Activated naive CD8-positive, alpha-beta T cell treated with anti-CD3 and anti-CD28 coated beads, Interleukin-2, amount 50 U/mL, for 16 hours (primary cell): ENCODE measurements around the gene TAOK2.
"Not testable (repeated sequence)": the region's sequence is repeated elsewhere in the genome, so short reads cannot be mapped to it uniquely, and the experiment has no call there.

ENCODE experiments used
- DNase-seq: peaks from one replicate; pipeline ENCODE4 v3.0.0-alpha.2; 2020; ENCODE audit warnings: low read depth, low spot score

The TAOK2 gene

DNA sequence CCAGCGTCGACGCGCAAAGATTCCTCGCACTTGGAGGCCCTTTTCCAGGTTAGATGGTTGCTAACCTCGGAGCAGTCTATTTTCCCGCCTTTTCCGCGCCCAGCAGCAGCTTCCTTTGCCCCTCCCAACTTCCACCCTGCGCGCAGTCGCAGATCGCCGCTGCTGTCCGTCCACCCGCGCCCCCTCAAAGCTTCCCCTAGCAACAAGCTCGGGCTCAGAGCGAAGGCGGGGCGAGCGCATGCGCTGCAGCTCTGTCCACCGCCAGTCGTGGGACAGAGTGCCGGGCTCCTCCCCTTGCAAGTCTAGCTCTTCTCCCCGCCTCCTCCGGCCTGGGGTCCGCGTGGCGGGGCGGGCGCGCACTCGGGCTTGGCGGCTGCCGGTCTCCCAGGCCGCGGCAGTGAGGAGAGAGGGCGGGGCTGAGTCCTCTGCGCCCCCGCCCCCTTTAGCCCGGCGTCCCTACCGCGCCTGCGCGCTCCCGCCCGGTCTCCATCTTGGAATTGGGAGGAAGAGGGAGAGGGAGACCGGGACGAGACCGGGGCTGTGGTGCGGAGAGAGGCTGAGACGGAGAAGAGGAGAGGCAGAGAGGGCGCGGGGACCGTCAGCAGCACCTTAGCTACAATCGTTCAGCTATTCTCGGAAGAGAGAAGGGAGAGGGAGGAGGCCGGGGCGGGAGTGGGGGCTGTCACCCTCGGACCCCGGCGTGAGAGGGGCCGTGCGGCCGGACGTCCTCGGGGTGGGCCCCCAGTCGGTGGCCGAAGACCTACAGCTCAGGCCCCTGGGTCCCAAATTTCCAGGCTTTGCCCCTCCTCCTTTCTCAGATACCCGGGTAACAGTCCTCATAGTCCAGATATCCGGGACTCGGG, at the start of gene TAOK2:
TSS of gene TAOK2 (plus strand) at position 485 of the 863 bp plus-strand sequence. CDS start 3,905 bp downstream, outside the sequence.
- peak; percentile 95 for DNase-seq

DNA sequence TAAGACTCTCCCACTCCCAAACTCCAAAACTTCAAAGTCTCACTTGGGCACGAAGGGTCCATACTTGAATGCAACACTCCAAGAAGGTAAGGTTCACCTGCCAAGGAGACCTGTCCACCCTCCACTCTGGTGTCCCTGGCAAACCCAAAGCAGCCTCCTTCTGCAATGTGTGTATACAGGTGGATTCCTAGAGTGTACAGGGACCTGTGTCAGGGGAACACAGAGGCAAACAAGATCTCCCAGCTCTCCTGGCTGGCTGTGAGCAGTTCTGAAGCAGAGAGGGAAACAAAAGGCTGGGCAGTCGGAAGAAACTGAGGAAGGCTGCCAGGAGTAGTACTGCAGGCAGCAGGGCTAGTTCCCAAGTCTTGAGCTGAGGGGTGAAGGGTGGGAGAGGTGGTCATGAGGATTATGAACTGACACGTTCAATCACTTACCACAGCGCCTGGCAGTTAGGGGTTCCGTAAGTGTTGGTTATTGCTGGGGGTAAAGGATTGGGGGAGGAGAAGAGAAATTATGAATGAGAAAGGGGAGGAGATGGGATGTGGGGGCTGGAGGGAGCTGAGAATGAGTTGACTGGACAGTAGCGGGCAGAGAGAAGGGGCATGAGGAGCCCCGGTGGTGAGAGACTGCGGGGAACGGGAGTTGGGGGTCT, 48.4 kb upstream of the TAOK2 start:
- no peak for DNase-seq

DNA sequence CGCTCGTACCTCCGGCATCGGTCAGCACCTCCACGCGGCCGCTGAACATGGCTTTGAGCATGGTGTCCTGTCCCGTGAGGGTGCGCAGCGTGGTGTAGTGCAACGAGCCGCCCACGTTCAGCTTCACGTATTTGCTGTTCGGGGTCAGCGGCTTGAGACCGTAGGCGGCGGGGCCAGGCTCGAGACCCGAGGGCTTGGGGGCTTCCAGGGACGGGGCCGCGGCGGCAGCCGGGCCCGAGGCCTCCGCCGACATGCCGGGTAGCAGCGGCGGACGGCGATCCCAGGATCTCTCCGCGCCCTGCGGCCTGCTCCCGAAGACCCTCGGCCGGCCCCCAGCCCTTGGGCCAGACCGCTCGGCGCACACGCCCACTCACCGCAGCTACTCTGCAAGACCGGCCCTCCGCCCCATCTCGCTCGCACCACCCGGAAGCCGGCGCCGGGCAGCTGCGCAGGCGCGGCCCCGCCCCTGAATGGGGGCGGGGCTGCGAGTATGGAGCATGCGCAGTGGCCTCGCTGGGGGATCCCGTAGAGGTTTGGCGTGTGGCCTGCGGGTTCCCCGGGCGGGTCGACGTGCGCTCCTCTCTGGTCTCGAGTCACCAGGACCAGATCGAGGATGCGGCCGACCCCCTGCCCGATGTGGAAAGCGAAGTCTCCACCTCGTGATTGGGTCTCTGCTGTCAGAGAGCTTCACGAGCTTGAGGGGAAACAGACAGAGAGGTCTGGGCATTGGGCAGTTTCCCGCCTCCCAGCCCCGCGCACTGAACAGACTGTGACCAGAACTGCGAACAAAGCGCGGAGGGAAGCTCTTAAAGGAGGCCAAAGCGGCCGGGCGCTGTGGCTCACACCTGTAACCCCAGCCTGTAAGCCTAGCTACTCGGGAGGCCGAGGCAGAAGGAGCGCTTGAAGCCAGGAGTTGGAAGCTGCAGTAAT, 47.6 kb upstream of the TAOK2 start, which contains the start of gene KCTD13:
TSS of gene KCTD13 (minus strand) at position 446 of the 930 bp plus-strand sequence. CDS start at position 253, 193 bp downstream.
- peak; percentile 71 for DNase-seq

DNA sequence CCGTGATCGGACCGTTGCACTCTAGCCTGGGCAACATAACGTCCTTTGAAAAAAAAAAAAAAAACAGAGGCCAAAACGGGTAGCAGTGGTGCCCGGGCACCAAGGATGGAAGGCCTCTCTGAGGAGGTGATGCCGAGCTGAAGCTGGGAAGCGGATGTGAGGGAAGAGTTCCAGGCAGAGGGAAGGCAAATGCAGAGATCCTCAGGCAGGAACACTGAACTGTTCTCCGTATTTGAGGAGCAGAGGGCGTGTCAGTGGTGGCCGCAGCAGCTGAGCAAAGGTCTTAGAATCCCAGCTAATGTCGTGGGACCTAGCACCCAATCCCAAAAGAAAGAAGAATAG, 47.0 kb upstream of the TAOK2 start:
- no peak for DNase-seq

DNA sequence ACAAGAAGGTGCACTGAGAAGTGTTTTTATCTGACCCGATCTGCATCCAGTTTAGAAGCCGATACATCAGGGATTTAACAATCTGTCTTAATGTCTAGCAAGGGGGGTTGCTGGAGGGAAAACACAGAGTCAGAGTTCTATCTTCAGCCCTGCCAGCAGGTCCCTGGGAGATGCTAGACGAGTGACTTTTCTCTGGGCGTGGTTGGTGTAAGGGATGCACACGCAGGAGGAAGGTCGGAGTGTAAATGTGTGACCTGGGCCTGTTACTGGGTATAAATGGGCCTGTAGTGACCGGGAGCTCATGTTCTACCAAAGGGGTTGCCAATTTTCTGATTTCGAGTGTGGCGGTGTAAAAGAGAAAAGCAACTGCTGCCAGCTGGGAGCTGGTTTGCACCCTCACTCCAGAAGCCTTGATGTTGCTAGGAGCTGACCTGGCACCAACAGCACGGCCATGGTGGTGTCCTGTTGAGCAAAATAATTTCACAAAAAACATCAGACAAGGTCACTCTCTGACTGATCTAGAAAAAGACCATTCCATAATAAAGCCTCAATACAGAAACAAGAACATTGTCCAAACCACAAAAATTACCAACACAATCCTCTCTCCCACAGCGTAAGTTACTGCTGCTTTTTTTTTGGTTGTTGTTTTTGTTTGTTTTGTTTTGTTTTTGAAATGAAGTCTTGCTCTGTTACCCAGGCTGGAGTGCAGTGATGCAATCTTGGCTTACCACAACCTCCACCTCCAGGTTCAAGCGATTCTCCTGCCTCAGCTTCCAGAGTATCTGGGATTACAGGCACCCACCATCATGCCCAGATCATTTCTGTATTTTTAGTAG, 46.4 kb upstream of the TAOK2 start:
- no peak for DNase-seq

DNA sequence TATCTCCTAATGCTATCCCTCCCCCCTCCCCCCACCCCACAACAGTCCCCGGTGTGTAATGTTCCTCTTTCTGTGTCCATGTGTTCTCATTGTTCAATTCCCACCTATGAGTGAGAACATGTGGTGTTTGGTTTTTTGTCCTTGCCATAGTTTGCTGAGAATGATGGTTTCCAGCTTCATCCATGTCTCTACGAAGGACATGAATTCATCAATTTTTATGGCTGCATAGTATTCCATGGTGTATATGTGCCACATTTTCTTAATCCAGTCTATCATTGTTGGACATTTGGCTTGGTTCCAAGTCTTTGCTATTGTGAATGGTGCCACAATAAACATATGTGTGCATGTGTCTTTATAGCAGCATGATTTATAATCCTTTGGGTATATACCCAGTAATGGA, 41.9 kb upstream of the TAOK2 start:
- not testable (repeated sequence) for DNase-seq

DNA sequence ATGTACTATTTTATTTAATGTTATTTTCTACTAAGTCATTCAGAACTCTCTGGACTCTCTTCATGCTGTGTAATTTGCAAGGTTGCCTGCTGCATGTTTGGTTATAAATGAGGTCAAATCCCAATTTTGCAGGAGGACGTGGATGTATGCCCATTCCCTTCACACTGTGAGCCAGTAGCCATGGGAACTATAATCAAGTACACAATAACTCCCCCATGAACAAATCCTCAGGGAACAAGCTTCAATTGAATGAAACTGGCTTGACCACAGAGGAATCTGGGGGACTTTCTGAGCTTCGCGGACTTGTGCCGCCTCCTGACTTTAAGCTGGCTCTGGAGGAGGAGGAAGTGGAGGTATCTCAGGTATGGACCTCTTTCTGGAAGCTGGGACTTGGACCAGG, 33.0 kb upstream of the TAOK2 start:
- DNase-seq = no peak

DNA sequence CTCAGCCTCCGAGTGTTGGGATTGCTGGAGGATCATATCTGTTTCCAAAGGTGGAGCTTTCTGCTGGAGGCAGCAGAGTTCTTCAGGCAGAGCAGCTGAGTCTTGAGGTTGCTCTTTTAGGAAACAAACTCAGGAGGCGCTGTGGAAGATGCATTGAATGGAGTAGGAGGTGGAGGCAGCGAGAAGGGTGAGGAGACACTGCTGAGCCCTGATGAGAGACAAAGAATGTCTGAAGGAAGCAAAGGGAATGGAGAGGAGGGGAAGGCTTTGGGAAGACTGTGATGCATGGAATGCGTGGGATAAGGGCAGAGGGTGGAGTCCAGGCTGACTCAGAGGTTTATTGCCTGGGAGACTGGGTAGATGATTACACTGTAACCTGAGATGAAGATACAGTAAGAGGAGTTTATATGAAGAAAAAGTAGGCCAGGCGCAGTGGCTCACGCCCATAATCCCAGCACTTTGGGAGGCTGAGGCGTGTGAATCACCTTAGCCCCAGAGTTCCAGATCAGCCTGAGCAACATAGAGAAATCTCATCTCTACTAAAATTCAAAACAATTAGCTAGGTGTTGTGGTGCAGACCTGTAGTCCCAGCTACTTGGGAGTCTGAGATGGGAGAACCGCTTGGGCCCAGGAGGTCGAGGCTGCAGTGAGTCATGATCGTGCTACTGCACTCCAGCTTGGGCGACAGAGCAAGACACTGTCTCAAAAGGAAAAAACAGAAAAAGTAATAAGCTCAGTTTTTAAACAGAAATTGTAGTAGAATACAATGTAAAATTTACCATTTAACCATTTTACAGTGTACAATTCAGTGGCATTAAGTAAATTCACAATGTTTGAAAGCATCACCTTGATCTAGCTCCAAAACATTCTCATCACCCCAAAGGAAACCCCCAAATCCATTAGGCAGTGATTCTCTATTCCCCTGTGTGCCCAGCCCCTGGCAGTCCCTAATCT, 29.5 kb upstream of the TAOK2 start:
- DNase-seq = no peak

DNA sequence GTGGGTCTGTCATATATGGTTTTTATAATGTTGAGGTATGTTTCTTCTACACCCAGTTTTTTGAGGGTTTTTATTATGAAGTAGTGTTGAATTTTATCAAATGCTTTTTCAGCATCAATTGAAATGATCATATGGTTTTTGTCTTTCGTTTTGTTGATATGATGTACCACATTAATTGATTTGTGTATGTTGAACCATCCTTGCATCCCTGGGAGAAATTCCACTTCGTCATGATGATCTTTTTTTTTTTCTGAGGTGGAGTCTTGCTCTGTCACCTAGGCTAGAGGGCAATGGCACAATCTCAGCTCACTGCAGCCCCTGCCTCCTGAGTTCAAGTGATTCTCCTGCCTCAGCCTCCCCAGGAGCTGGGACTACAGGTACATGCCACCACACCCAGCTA, 25.8 kb upstream of the TAOK2 start:
- DNase-seq = no peak

DNA sequence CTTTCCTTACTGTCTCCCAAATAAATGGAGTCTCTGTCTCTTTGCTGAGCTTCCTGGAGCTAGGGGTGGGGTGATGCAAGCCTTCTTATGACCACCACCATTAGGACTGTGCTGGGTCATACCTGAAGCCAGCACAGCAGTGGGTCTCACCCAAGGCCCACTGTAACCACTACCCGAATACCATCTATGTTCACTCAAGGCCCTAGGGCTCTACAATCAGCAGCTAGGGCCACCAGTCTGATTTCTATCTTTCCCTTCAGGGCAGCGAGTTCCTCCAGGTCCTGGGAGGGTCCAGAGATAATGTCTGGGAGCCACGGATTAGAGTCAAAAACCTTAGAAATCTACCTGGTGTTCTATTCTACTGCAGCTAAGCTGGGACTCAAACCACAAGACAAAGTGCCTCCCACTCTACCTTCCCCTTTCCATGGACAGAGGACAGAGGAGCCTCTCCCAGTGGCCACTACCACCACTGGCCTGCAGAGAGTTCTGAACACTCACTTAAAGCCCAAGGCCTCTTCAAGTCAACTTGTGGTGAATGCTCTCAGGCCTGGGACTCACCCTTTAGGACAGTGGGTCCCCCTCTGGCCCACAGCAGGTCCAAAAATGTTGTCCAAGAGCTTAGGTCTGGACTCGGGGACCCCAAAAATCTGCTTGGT, 22.7 kb upstream of the TAOK2 start:
- no peak for DNase-seq

DNA sequence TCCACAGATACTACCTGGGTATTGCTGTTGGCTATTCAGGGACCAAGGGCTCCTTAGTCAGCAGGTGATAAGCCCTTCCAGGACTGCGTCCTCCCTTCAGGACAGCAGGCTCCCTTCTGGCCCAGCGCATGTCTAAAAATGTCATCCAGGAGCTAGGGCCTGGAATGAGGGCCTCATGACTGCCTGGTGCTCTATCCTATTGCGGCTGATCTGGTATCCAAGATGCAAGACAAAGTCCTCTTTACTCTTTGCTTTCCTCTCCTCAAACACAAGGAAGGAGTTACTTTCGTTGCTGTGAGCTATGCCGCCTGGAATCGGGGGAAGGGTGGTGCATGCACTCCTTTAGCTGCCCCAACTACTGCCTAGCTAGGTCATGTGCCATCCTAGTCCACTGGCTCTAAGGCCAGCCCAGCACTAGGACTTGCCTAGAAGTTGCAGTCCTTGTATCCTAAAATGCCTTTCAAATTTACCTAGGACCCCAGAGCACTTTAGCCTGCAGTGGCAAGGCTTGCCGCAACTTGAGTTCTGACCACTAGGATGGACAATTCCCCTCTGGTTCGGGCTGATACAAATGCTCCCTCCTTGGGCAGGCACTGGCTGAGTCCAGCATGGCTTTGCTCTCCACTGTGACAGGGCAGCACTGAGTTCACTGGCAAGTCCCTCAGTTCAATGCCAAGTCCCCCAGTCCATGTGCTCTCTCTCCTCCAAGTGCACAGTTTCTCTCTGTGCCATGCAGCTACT, 21.9 kb upstream of the TAOK2 start:
- DNase-seq = no peak

DNA sequence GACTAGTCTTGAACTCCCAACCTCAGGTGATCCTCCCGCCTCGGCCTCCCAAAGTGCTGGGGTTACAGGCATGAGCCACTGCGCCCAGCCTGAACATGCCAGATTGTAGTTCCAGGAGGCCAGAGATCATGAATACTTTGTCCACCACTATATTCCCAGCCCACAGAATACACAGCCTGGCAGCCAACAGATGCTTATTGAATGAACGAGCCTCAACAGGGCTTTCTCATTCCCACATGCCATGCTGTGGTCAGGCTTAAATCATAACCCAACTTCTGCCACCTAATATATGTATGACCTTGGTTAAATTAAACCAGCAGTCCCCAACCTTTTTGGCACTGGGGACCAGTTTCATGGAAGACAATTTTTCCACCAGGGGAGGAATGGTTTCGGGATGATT, 14.9 kb upstream of the TAOK2 start:
- DNase-seq = no peak

DNA sequence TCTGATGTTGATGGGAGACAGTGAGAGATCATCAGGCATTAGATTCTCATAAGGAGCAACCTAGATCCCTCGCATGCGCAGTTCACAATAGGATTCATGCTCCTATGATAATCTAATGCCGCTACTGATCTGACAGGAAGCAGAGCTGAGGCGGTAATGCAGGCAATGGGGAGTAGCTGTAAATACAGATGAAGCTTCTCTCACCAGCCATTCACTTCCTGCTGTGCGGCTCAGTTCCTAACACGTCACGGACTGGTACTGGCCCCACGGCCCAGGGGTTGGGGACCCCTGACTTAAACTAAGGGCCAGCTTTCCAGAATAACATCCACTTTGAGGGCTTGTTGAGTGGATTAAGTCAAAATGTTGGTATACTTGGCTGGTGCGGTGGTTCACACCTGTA, 14.4 kb upstream of the TAOK2 start:
- no peak for DNase-seq

DNA sequence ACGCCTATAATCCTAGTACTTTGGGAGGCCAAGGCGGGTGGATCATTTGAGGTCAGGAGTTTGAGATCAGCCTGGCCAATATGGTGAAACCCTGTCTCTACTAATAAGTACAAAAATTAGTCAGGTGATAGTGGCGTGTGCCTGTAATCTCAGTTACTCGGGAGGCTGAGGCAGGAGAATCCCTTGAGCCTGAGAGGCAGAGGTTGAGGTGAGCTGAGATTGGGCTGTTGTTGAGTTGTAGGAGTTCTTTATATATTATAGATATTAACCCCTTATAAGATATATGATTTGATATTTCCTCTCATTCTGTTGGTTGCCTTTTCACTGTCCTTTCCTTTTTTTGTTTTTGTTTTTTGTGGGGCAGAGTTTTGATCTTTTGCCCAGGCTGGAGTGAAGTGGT, 13.8 kb upstream of the TAOK2 start:
- not testable (repeated sequence) for DNase-seq

DNA sequence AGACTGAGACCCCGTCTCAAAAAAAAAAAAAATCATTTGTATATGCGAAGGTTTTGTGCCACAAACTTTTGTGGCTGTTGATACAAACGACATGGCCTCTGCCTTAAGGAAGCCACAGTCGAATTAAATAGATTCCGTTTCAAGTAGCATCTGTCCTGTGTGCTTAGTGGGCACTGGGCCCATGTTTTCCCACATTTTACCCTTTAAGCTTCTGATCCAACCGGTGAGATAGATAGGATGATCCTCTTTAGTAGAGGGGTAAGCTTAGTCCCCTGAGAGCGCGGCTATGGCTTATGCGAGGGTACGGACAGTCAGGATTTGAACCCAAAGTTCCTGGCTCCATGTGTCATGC, 12.6 kb upstream of the TAOK2 start:
- DNase-seq = no peak

DNA sequence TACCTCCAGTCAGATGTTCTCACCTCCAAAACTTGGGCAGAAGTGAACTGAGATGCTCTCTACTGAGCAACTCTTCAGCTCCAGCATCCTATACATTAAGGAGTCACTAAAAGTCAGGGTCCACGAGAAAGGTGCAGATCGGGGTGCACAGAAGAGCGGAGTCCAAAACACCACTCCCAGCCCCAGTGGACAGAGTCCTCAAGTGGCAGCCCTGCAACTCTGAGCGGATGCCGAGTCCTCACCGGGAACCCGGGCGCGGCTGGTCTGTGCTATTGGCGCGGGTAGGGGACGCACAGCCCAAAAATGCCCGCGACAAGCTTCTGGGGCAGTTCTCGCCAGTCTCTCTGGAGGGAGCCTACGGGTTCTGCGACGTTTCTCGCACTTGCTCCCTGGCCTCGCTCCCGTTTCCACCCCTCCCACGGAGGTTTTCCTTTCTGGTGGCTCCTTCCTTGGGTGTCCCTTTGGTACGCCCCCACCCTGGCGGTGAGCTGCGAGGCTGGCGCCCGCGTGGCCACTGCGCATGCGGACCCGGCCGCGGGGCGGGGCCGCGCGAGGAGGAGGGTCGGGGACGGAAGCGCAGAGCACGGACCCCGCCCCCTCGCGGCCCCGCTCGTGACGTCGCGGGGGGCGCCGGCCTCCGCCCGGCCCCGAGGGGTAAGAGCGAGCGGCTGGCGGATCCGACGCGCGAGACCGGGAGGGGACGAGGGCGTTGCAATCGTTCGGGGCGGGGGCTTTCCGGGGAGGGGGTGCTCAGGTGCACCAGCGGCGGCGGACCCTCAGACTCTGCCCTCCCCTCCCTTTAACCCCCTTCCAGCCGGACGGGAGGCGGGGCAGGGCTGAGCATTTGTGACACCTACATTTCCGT, 12.0 kb upstream of the TAOK2 start, which contains the start of gene TMEM219:
TSS of gene TMEM219 (plus strand) at position 601 of the 865 bp plus-strand sequence. CDS start 1,065 bp downstream, outside the sequence.
- peak; percentile 83 for DNase-seq

DNA sequence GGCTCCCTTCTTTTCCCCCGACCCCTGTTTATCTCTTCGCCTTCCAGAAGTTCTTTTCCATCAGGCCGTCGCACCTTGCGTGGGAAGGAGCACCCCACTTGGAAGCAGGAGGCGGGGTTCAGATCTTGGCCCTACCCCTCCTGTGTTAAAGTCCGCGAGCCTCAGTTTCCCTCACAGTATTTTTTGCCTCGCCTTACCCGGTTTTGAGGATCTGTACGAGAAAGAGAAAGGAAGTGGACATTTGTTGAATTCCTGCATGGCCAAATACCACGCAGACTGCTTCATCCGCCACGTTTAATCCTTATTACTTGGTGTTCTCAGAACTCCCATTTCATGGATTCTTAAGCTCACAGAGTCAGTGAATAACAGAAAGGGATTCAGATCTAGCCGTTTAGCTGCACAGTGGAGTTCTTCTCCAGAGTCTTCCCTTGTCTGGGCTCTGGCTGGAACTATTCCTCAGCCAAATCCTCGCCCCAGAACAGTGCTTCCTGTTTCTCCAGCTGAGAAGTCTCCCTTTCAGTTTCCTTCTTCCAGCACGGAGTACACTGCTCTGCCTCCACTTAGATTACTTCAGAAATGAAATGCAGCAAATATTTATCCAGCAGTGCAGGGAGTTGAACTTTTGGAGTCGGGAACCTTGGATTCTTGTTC, 11.2 kb upstream of the TAOK2 start:
- no peak for DNase-seq
